ENCODE measurements around the gene RAP1GAP.

Gene RAP1GAP

GRCh38 chr1:21610027-21610426 lies 59.1 kb downstream of the RAP1GAP start:
- TF ChIP-seq CTCF (IDR thresholded peaks at IDR 0.05; ENCODE audit: low read depth, low read length), result no peak
- no peak for DNase-seq (ENCODE audit: extremely low read depth, low read depth)

- no peak for DNase-seq (ENCODE audit: extremely low read depth, low read depth)
- no peak for TF ChIP-seq CTCF (IDR thresholded peaks at IDR 0.05; ENCODE audit: low read depth, low read length)
Measured at GRCh38 chr1:21608798-21609197, 60.4 kb downstream of the RAP1GAP start.

GRCh38 chr1:21607549-21608529 lies 61.3 kb downstream of the RAP1GAP start:
- DNase-seq (ENCODE audit: extremely low read depth, low read depth), result peak; percentile 44
- TF ChIP-seq CTCF (IDR thresholded peaks at IDR 0.05; ENCODE audit: low read depth, low read length), result no peak

GRCh38 chr1:21605964-21606705 lies 63.0 kb downstream of the RAP1GAP start:
- DNase-seq (ENCODE audit: extremely low read depth, low read depth), result no peak
- TF ChIP-seq CTCF (IDR thresholded peaks at IDR 0.05; ENCODE audit: low read depth, low read length), result no peak

- TF ChIP-seq CTCF (IDR thresholded peaks at IDR 0.05; ENCODE audit: low read depth, low read length), result no peak
- no peak for DNase-seq (ENCODE audit: extremely low read depth, low read depth)
Measured at GRCh38 chr1:21605012-21605715, 64.0 kb downstream of the RAP1GAP start.

GRCh38 chr1:21604208-21604957 lies 64.8 kb downstream of the RAP1GAP start:
- no peak for TF ChIP-seq CTCF (IDR thresholded peaks at IDR 0.05; ENCODE audit: low read depth, low read length)
- DNase-seq (ENCODE audit: extremely low read depth, low read depth), result no peak

Data from AG09319 (cell line).